Spleen (tissue), 7 donors: ENCODE results near the gene IRF2BPL.

Experiments
- POLR2A ChIP-seq, 3 donors: fragments of 450-650 bp; IDR thresholded peaks; one replicate each; pipeline ENCODE4 v1.5.1; 2017; ENCODE audit warnings: antibody characterized with exemption in 3 of 3, mild to moderate bottlenecking in 1 of 3
- TF ChIP-seq, protein P1 (sequence below), 11 experiments: fragments of 200-600 bp in 7 of 11; fragments of 450-650 bp in 4 of 11; sonication (generic) in 4 of 11; IDR thresholded peaks in 8 of 11; conservative IDR thresholded peaks in 3 of 11; 1 replicate in 7 of 11; 2 replicates in 4 of 11; pipeline versions ENCODE4 v1.4.0 to v1.8.0; 2016 to 2021; ENCODE audit warnings: antibody characterized with exemption in 11 of 11, inconsistent platforms in 4 of 11, mild to moderate bottlenecking in 1 of 11
- donor health status: DM: no; HTN: no; CAD: no; lungs with moderate emphysema.
- donor health status: DM: no; HTN: no; CAD: no.
- donor health status: DM: no; HTN: no; CAD: no.

DNA sequence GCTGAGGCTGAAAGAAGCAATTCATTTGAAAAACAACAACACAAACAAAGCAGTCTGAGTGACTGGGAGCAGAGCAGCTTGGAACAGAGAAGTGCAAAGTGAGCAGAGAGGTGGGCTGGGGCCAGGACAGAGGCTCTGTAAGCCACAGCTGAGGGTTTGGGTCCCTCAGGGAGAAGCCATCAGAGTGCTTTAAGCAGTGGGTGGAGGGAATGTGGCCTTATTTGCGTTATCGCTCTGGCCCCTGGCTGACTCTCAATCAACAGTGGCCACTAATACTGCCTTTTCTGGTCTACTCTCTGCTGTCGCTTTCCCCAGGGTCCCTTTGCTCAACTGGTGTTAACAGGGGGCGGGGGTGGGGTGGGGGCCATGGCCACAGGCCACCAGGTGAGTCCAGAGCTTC is 44.2 kb downstream of the IRF2BPL start:
- TF ChIP-seq POLR2A (IDR thresholded peaks at IDR 0.05) = no peak
- TF ChIP-seq, protein P1, sequence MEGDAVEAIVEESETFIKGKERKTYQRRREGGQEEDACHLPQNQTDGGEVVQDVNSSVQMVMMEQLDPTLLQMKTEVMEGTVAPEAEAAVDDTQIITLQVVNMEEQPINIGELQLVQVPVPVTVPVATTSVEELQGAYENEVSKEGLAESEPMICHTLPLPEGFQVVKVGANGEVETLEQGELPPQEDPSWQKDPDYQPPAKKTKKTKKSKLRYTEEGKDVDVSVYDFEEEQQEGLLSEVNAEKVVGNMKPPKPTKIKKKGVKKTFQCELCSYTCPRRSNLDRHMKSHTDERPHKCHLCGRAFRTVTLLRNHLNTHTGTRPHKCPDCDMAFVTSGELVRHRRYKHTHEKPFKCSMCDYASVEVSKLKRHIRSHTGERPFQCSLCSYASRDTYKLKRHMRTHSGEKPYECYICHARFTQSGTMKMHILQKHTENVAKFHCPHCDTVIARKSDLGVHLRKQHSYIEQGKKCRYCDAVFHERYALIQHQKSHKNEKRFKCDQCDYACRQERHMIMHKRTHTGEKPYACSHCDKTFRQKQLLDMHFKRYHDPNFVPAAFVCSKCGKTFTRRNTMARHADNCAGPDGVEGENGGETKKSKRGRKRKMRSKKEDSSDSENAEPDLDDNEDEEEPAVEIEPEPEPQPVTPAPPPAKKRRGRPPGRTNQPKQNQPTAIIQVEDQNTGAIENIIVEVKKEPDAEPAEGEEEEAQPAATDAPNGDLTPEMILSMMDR (IDR thresholded peaks at IDR 0.05 in 8 of 11, conservative IDR thresholded peaks at IDR 0.05 in 3 of 11) = no peak
